Measurements from ENCODE around the gene FJX1. TPM values are rescaled to one million over a fixed set of nuclear protein-coding genes. Genes with fewer than 3 reads are reported as not detected.

Gene FJX1
- total and polyA plus RNA-seq, 2 experiments from 2014 or later, result 12.4 to 34.8 TPM

DNA sequence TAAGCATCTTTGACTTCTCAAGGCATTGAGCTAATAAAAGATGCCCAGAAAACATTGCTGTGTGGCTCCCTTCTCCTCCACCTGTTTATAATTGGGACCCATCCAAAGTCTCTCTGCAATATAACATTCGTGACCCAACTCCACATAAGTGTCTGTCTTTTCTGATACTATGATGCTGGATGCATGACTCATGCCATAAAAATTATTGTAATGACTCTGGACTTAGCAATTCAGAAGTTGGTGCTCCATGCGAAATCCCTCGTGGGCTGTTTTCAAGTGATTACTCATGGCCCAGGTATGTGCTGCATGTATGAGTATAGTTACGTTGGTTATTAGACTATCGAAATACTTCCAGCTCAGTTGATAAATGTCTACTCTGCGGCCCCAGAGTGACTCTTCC is 11.7 kb downstream of the FJX1 start:
- Histone ChIP-seq H3K9me3 (ENCODE audit: low read depth) (no peaks in the 10 kb centered on the region), H3K4me1 (ENCODE audit: insufficient read depth) (peaks cover 12% of the 10 kb centered on the region), H3K27ac (peak overlapping the region; percentile 79), H2AFZ (no peak overlapping the region), H4K20me1 (ENCODE audit: insufficient read depth, poor library complexity, severe bottlenecking) (no peaks in the 10 kb centered on the region), H3K27me3 (no peaks in the 10 kb centered on the region), H3K4me2 (peak overlapping the region; percentile 14), H3K4me3 (no peak overlapping the region), H3K36me3 (replicated peaks; ENCODE audit: insufficient read depth, low read depth) (no peaks in the 10 kb centered on the region), H3K9me2 (replicated peaks; ENCODE audit: insufficient read depth) (no peaks in the 10 kb centered on the region), H3K79me2 (no peaks in the 10 kb centered on the region)
- peak; percentile 78 for DNase-seq (ENCODE audit: low spot score)
- TF ChIP-seq, protein P1, sequence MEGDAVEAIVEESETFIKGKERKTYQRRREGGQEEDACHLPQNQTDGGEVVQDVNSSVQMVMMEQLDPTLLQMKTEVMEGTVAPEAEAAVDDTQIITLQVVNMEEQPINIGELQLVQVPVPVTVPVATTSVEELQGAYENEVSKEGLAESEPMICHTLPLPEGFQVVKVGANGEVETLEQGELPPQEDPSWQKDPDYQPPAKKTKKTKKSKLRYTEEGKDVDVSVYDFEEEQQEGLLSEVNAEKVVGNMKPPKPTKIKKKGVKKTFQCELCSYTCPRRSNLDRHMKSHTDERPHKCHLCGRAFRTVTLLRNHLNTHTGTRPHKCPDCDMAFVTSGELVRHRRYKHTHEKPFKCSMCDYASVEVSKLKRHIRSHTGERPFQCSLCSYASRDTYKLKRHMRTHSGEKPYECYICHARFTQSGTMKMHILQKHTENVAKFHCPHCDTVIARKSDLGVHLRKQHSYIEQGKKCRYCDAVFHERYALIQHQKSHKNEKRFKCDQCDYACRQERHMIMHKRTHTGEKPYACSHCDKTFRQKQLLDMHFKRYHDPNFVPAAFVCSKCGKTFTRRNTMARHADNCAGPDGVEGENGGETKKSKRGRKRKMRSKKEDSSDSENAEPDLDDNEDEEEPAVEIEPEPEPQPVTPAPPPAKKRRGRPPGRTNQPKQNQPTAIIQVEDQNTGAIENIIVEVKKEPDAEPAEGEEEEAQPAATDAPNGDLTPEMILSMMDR (IDR thresholded peaks at IDR 0.05; ENCODE audit: poor library complexity), result no peak
- TF ChIP-seq EZH2 (IDR thresholded peaks at IDR 0.05; ENCODE audit: borderline replicate concordance) (no peak), EZH2phosphoT487 (IDR thresholded peaks at IDR 0.05; ENCODE audit: low read depth, severe bottlenecking, unreplicated experiment) (no peak)
- 41% methylated on average over 6 of the region's 6 CpGs for WGBS (ENCODE audit: low lambda C conversion rate, missing lambda C conversion rate)

DNA sequence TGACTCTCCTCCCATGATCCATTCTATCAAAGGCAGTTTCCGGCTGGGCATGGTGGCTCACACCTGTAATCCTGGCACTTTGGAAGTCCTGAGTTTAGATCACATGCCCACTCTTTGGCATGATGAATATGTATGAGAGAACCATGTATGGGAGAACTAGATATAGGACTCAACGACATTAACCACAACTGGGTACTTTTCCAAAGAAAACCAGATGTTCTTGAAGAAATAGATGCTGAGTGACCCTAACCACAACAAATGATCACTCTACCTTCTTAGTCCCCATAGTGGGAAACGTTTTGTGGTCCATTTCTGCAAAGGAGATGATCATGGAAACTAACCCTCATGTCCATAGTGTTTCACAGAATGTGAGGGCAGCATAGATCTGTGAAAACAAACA is 13.6 kb downstream of the FJX1 start:
- no peaks in the 10 kb centered on the region for H3K9me2 ChIP-seq (replicated peaks; ENCODE audit: insufficient read depth)
- no peaks in the 10 kb centered on the region for H3K79me2 ChIP-seq
- no peaks in the 10 kb centered on the region for H3K36me3 ChIP-seq (replicated peaks; ENCODE audit: insufficient read depth, low read depth)
- no peak for TF ChIP-seq EZH2 (IDR thresholded peaks at IDR 0.05; ENCODE audit: borderline replicate concordance)
- H3K9me3 ChIP-seq (ENCODE audit: low read depth), result no peaks in the 10 kb centered on the region
- no peak overlapping the region for H3K27ac ChIP-seq
- H3K4me2 ChIP-seq, result no peak overlapping the region
- 82% methylated on average over 3 of the region's 3 CpGs for WGBS (ENCODE audit: low lambda C conversion rate, missing lambda C conversion rate)
- H2AFZ ChIP-seq, result no peak overlapping the region
- H3K4me1 ChIP-seq (ENCODE audit: insufficient read depth), result peaks cover 12% of the 10 kb centered on the region
- H4K20me1 ChIP-seq (ENCODE audit: insufficient read depth, poor library complexity, severe bottlenecking), result no peaks in the 10 kb centered on the region
- H3K4me3 ChIP-seq, result no peak overlapping the region
- no peaks in the 10 kb centered on the region for H3K27me3 ChIP-seq
- no peak for DNase-seq (ENCODE audit: low spot score)

DNA sequence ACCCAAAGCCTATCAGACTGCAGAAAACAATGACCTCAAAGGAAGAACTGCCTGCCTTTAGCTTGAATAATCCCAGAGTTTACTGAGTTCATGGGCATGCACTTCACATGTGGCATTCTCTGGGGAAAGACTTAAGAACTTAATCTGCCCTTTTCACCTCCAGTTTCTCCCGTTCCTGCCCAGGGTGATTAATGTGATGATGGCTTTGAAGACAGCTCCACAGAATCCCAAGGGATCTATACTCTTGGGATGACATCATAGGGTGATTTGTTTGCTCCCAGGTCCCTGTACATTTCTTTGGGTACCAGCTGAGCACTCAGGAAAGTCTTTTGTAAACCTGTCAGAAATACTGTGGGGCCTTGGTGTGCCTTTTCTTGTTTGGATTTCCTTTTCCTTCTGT is 14.0 kb downstream of the FJX1 start:
- no peak overlapping the region for H3K27ac ChIP-seq
- no peaks in the 10 kb centered on the region for H3K27me3 ChIP-seq
- H3K9me3 ChIP-seq (ENCODE audit: low read depth), result no peaks in the 10 kb centered on the region
- TF ChIP-seq EZH2 (IDR thresholded peaks at IDR 0.05; ENCODE audit: borderline replicate concordance) (no peak), EZH2phosphoT487 (IDR thresholded peaks at IDR 0.05; ENCODE audit: low read depth, severe bottlenecking, unreplicated experiment) (no peak)
- TF ChIP-seq, protein P1 (IDR thresholded peaks at IDR 0.05; ENCODE audit: poor library complexity), result no peak
- no peaks in the 10 kb centered on the region for H3K79me2 ChIP-seq
- H2AFZ ChIP-seq, result no peak overlapping the region
- H3K36me3 ChIP-seq (replicated peaks; ENCODE audit: insufficient read depth, low read depth), result no peaks in the 10 kb centered on the region
- H3K4me3 ChIP-seq, result no peak overlapping the region
- no peaks in the 10 kb centered on the region for H3K9me2 ChIP-seq (replicated peaks; ENCODE audit: insufficient read depth)
- peaks cover 12% of the 10 kb centered on the region for H3K4me1 ChIP-seq (ENCODE audit: insufficient read depth)
- H4K20me1 ChIP-seq (ENCODE audit: insufficient read depth, poor library complexity, severe bottlenecking), result no peaks in the 10 kb centered on the region
- no peak for DNase-seq (ENCODE audit: low spot score)
- no peak overlapping the region for H3K4me2 ChIP-seq
- WGBS (ENCODE audit: low lambda C conversion rate, missing lambda C conversion rate), result 18% methylated on average over 1 of the region's 1 CpG

DNA sequence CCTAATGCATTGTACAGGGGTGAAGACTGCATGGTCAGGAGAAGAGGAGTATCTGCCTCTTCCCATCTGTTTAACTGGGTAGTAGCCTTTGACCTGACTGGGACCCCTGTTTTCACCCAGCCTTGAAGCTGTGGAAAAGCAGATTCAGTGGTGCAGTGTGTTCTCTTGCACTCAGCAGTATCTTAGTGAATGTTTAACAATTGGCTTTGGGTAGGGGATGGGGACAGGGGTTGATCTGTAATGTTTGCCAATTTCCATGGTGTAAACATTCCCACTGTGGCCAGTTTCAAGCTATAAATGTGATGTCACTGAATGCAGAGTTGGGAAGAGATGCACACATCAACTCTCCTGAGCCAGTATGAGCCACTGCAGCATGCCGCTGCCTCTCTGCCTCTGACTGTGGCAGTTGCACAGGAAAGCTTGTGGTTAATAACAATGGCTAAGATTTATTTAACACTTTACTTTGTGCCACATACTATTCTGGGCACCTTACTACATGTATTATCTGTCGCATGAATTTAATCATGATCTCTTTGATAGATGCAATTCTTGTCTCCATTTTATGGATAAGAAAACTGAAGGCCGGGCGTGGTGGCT is 15.7 kb downstream of the FJX1 start:
- 74% methylated on average over 4 of the region's 4 CpGs for WGBS (ENCODE audit: low lambda C conversion rate, missing lambda C conversion rate)
- peaks cover 9% of the 10 kb centered on the region for H3K4me1 ChIP-seq (ENCODE audit: insufficient read depth)
- H3K4me3 ChIP-seq, result no peak overlapping the region
- no peak for TF ChIP-seq EZH2phosphoT487 (IDR thresholded peaks at IDR 0.05; ENCODE audit: low read depth, severe bottlenecking, unreplicated experiment)
- TF ChIP-seq, protein P1 (IDR thresholded peaks at IDR 0.05; ENCODE audit: poor library complexity), result no peak
- no peak for TF ChIP-seq EZH2 (IDR thresholded peaks at IDR 0.05; ENCODE audit: borderline replicate concordance)
- H4K20me1 ChIP-seq (ENCODE audit: insufficient read depth, poor library complexity, severe bottlenecking), result no peaks in the 10 kb centered on the region
- H3K4me2 ChIP-seq, result no peak overlapping the region
- H3K9me3 ChIP-seq (ENCODE audit: low read depth), result no peaks in the 10 kb centered on the region
- no peak overlapping the region for H3K27ac ChIP-seq
- no peak overlapping the region for H2AFZ ChIP-seq
- no peaks in the 10 kb centered on the region for H3K79me2 ChIP-seq
- no peaks in the 10 kb centered on the region for H3K27me3 ChIP-seq
- no peak for DNase-seq (ENCODE audit: low spot score)
- no peaks in the 10 kb centered on the region for H3K36me3 ChIP-seq (replicated peaks; ENCODE audit: insufficient read depth, low read depth)
- no peaks in the 10 kb centered on the region for H3K9me2 ChIP-seq (replicated peaks; ENCODE audit: insufficient read depth)
